ENCODE results near the gene FEM1B.

- TF ChIP-seq CTCF (IDR thresholded peaks at IDR 0.05; ENCODE audit: control extremely low read depth in 1 of 3, insufficient read depth in 1 of 3, low read depth in 1 of 3, low read length in 3 of 3) (no peak), NRF1 (IDR thresholded peaks at IDR 0.05; ENCODE audit: low read depth, low read length) (no peak), CHD7 (IDR thresholded peaks at IDR 0.05; ENCODE audit: insufficient replicate concordance, low read length) (no peak), EGR1 (IDR thresholded peaks at IDR 0.05; ENCODE audit: borderline replicate concordance, low read depth, low read length) (no peak), BCL11A (IDR thresholded peaks at IDR 0.05; ENCODE audit: low read depth in 2 of 2, low read length in 2 of 2) (no peak), EP300 (IDR thresholded peaks at IDR 0.05; ENCODE audit: borderline replicate concordance in 1 of 2, low read depth in 2 of 2, low read length in 2 of 2) (no peak), JUN (IDR thresholded peaks at IDR 0.05; ENCODE audit: low read depth, low read length) (no peak), POLR2AphosphoS5 (IDR thresholded peaks at IDR 0.05; ENCODE audit: low read depth, low read length) (no peak)
These were observed 21.9 kb downstream of the FEM1B start for GRCh38 chr15:68299436-68299835.

Data from H1 (cell line).